ENCODE results near the gene ATXN10. TPM values are rescaled to one million over a fixed set of nuclear protein-coding genes. Genes with fewer than 3 reads are reported as not detected.

The ATXN10 gene
- total and polyA plus RNA-seq, 2 of the 8 experiments (the other 6 are each of a cell fraction or from before 2014, with no cell fraction given): 134 to 210 TPM

- TF ChIP-seq CHD7 (IDR thresholded peaks at IDR 0.05; ENCODE audit: insufficient replicate concordance, low read length) (no peak), HDAC6 (IDR thresholded peaks at IDR 0.05; ENCODE audit: low read depth, low read length) (no peak), POLR2A (IDR thresholded peaks at IDR 0.05; ENCODE audit: control extremely low read depth in 1 of 2, low read depth in 2 of 2, low read length in 2 of 2) (no peak), USF2 (IDR thresholded peaks at IDR 0.05; ENCODE audit: low read length) (no peak)
Observed at GRCh38 chr22:45787759-45788158, 116.1 kb downstream of the ATXN10 start (continued).

Measured in H1 (cell line).